IPS-NIHi7 (cell line): ENCODE results near the gene CCDC126.
"Not testable (repeated sequence)": the region's sequence is repeated elsewhere in the genome, so short reads cannot be mapped to it uniquely, and the experiment has no call there.

Source experiments
- DNase-seq: peaks from one replicate; pipeline ENCODE4 v3.0.0; 2012; ENCODE audit warnings: mixed read lengths; ENCODE audit errors: extremely low spot score

Gene CCDC126, protein sequence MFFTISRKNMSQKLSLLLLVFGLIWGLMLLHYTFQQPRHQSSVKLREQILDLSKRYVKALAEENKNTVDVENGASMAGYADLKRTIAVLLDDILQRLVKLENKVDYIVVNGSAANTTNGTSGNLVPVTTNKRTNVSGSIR

DNA sequence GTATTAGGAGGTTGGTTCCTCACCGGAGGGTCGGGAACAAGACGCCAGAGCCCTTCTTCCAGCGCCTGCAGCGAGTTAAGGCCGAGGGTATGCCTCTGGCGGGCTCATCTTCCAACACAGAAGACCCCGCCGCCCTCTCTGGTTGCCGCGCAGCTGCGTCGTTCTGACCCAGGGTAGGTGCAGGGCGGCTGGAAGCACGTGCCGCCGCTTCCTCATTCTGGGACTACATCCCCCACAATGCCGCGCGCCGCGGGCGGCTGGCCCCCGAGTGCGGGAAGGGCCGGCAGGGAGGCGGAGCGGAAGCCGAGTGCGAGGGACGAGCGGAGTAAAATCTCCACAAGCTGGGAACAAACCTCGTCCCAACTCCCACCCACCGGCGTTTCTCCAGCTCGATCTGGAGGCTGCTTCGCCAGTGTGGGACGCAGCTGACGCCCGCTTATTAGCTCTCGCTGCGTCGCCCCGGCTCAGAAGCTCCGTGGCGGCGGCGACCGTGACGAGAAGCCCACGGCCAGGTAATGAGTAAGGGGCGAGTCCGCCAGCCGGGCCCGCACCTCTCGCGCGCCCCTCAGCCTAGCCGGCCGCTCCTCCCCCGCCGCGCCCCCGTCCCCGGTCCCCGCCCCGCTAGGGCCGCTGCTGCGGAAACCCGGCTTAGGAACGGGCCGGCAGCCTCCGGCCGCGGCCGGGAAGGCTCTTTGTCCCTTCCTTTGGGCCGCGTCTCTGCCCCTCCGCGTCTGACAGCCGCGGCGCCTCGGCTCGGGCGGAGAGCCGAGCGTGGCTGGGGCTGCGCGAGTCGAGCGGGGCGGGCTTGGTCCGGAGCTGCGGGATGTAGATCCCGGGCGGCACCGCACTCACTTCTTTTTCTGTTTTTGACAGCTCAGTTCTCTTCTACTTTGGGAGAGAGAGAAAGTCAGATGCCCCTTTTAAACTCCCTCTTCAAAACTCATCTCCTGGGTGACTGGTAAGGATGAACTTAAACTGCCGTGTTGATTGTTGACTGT lies at the start of gene CCDC126:
Gene CCDC126 (plus strand): TSS at position 289 of the 998 bp plus-strand sequence. CDS start 13,934 bp downstream, outside the sequence.
- peak; percentile 97 for DNase-seq

DNA sequence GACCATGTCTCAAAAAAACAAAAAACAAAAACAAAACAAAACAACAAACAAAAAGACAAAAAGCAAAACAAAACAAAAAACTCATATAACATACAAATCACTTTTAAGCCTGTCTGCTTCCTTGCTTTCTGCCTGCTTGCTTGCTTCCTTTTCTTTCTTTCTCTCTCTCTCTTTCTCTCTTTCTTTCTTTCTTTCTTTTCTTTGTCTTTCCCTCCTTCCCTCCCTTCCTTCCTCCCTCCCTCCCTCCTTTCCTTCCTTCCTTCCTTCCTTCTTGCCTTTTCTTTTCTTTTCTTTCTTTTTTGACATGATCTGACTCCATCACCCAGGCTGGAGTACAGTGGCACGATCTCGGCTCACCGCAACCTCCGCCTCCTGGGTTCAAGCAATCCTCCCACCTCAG lies 49.5 kb upstream of the CCDC126 start:
- no peak for DNase-seq

DNA sequence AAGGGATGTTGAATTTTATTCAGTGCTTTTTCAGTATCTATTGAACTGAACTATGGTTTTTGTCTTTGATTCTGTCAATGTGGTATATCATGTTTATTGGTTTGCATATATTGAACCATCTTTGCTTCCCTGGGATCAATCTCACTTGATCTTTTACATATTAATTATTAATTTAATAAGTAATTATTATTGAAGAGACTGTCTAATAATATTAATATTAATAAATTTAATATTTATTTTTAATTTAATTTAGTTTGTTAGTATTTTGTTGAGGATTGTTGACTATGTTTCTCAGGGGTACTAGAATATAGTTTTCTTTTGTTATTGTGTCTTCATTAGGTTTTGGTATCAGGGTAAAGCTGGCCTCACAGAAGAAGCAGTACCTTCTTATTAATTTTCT lies 38.9 kb upstream of the CCDC126 start:
- DNase-seq, result no peak

DNA sequence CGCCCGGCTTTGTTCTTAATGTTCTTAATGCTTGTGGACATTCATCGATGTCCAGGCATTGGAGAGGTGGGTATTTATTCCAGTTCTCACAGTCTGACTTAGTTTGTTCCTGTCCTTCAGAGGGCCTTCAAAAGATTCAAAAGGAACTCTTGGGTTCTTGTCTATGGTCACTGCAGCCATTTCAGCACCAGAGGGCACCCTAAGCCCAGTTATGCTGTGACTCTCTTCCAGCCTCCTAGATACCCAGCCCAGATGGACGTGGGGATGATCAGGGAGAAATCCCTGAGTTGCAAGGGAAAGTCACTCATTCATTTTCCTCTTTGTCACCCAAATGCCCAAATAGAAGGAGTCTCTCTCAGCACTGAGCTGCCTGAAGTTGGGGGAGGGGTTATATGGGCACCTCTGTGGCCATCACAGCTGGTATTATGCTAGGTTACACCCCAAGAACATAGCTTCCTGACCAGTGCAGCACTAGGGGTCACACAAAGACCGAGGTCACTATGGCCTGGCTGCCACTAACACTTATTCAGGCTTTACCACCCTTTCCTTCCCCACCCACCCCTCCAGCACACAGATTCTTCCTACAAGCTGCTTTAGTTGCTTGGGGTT lies 26.5 kb upstream of the CCDC126 start:
- peak; percentile 84 for DNase-seq

DNA sequence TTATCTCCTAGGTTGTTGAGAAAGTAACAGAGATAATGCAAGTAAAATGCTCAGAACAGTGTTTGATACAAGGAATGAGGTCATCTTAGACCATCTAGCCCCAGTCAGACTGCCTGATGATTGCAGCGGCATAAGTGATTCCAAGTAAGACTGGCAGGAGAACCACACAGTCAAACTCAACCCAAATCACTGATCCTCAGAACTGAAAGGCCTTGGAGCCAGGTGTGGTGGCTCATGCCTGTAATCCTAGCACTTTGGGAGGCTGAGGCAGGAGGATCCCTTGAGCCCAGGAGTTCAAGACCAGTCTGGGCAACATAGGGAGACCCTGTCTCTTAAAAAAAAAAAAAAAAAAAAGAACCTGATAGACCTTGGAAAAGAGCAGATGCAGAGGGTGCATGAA lies 15.2 kb upstream of the CCDC126 start:
- DNase-seq, result not testable (repeated sequence)

DNA sequence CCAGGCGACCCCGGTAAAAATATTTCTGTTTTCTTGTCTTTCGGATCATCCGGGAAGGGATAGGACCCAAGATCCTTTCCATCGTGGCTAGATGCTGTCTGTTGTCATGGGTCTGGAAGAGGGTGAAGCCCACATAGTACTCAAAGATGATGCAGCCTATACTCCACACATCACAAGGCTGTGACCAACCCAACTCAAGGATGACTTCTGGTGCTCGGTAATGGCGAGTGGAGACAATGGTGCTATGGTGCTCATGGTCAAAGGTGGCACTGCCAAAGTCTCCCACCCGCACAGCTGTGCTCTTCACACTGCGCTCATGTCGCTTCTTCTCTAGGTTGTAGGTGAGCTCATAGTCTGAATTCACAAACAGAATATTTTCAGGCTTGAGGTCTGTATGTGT lies 11.9 kb upstream of the CCDC126 start:
- not testable (repeated sequence) for DNase-seq

DNA sequence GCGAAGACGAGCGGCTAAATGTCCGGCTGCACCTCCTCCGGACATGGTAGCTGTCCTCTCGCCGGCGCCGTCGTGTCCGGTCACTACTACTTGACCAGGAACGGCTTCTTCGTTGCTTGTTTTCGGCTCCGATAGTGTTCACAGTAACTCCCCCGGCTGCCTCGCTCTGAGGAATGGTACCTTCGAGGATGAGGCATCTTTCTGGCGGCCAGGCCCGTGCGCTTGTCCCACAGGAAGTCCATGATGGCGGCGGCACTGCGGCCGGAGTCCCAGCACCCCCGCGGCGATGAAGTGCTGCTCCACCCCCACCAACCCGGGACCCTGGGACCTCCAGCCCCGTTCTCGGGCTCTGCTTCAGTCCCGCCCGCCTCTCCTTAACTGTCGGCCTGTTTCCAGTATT lies 11.0 kb upstream of the CCDC126 start:
- DNase-seq, result no peak

DNA sequence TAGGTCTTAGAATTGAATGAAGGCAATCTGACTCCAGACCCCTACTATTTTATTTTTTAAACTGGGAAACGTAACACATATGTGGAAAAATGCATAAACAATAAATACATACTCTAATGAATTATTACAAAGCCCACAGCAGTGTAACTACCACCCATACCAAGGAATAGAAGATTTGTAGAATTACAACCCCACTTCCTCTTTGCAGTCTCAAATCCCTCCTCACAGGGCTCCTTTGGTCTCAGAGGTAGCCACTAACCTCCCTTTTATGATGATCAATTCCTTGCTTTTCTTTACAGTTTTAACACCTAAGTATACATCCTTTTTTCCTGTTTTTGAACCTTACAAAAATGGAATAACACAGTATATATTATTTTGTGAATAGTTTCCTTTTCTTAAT lies 6.7 kb upstream of the CCDC126 start:
- no peak for DNase-seq

DNA sequence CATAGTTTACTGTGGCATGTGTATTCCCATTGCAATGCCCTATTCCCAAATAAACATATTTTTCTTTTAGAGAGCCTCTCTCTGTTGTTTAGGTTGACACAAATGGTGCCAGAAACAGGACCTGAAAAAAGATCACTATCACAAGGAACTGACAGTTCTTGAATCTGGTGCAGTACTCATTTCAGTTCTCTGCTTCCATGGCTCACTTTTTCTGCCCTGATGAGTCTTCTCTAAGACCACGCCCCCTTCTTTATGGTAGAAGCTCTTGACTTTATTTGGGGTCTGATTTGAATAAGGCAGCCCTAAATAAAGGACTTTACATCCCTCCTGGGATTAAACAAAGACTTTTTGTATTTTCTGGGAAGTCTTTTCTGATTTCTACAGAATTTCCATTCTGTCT lies 3.5 kb upstream of the CCDC126 start:
- DNase-seq, result no peak

DNA sequence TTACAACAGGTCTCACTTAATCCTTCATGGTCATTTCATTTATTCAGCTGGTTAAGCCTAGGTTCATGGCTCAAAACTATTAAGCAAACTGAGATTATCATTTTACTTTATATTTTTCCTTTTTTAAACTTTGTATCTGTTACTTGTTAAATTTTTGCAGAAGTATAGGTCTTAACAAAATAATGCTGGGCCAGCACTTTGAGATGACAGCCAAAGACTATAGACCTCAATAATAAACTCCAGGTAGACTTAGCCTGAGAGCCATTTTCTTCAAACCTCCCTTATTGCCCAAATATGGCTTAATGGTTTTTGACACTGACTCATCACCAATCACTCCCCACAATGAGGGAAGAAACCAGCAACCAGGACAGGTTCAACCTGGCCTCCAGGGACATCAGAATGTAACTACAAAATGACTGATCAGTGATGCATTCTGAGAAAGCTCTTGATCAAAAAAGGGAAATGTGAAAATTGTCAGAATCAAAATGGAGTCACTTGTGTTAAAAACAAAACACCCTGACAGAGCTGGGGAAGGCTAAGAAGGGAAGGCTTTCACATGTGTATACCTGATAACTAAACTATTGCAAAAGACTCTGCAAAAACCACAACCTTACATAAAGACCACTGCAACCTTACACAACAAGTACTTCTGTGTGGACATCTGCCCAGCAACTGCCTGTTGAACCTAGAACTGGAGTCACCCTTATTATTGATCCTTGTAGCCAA lies 2.1 kb upstream of the CCDC126 start:
- DNase-seq, result no peak

DNA sequence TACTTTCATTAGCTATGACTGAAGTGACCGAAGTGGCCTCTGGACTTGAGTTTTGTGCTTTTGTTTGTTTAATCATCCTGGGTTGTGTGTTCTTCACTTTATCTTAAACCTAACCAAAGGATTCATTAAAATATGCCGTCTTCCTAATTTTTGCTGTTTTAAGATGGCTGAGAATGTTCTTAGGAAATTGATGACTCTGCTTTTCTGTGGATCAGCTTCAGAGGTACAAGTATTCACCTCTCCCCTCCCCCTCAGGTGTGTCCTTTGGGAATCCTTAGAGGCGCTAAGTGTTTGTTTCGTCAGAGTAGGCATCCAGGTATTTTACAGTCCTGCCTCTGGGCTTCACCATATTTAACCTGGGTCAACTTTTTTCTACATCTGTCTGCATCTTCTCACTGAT lies 1.1 kb downstream of the CCDC126 start:
- DNase-seq, result peak; percentile 31

DNA sequence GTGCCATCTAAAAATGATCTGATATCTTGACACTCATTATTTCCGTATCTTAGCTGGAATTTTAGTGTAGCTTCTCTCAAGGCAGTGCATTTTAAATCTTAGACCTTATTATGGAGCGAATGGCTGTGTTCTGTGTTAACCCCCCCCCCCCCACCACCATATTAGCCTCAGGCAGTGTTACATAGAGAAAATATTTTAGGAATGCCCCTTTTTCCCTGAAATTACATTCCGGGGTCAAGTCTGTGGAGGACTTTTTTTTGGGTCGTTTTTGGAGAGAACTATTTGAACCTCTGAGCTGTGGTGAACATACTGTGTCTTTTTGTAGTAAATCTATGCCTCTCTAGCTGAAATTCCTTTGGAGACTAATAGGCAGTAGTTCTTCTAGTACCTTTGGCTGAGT lies 3.1 kb downstream of the CCDC126 start:
- DNase-seq, result no peak

DNA sequence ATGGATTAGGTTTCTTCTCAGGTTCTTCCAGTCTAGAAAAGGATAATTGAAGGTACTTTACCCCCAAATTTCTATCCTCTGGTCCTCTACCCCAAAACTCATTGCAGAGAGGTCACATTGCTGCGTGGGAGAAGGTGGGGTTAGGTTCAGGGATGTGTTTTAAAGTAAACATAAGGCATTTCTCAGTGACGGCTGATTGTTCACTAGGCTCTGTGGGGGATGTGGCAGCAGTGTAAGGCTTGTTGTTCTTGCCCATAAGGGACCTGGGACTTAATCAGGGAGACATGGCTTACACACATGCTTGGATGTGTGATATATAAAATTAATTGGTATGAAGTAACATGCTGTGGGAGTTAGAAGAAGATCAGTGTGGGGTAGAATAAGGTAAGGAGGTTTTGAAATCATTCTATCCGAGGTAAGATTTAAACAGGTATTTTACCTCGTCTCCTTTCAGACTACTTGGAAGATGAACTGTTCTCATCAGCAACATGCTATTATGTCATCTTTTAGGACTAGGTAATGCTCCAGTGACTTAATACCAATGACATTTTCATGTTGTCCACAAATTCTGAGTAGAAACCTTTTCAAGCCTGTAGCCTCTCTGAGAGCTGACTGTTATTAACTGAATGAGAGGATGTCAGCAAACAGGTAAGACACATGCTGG lies 6.6 kb downstream of the CCDC126 start:
- no peak for DNase-seq

DNA sequence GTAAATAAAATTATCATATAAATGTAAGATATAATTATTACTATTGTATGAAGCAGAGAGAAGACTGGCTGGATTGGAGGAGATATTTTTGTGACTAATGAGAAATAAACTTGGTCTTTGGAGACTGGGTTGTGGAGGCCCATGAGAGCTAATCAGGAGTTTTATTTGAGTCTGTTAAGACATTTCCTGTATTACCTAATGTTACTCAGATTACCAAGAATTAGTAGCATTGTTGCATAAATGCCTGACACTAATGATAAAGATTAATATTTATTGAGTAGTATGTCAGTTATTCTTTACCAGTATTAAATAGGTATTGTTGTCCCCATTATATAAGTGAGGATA lies 7.1 kb downstream of the CCDC126 start:
- DNase-seq, result no peak

DNA sequence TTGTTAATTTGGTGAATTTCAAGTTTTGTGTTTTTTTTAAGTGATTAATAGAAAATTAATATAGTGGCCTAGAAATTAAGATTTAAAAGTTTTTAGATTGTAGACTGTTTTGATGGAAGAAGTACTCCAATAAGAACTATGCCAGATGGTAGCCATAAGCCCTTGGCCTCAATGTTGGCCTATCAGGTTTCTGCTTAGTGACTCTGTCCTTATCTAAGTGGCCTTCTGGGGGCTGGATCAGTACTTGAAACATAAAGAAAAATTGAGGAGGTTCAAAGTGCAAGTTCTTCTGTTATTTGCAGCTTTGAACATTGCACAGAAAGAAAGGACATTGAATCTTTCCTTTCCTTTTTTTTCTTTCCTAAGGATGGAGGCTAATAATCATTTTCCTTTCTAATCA lies 9.9 kb downstream of the CCDC126 start:
- DNase-seq, result no peak

DNA sequence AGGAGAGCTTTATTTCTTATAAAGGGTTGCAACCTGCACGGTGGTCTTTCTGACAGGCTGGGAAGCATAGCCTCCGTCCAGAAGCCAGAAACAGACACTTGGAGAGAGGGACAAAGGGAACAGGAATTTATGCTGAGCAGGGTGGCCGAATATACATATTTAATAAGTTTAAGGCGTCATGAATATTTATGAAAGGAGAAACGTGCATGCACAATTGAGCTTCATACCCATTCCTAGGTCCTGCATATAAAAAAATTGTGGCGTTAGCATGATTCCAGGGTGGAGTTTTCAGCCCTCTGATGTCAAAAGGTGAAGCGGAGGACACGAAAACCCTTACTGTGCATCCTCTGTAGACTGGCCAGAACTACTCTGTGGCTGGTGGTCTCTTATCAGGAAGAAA lies 10.7 kb downstream of the CCDC126 start:
- no peak for DNase-seq

DNA sequence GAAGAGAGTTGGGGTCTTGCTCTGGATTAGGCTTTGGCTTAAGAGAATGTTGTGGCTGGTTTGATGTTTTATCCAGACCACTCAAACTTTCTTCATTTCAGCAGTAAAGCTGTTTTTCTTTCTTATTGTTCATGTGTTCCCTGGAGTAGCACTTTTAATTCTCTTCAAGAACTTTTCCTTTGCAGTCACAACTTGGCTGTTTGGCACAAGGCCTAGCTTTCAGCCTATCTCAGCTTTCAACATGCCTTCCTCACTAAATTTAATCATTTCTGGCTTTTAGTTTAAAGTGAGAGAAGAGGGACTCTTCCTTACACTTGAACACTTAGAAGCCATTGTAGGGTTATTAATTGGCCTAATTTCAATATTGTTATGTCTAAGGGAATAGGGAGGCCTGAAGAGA lies 18.1 kb downstream of the CCDC126 start:
- no peak for DNase-seq

DNA sequence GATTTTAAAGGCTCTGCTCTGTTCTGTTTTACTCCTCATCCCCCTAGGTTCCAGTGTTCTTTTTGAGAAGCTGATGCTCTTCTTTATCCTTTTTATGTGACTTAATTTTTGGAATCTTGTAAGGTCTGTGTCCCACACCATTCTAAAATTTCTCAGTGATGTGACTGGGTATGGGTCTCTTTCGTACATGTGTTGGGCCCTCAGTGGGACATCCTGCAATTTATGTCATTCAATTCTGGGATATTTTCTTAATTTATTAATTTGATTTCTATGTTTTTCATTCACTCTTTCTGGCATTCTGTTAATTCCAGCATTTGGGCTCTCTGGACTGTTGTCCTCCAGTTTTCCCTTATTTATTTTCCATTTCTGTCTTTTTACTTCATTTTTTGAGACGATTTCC lies 19.4 kb downstream of the CCDC126 start:
- DNase-seq, result no peak

DNA sequence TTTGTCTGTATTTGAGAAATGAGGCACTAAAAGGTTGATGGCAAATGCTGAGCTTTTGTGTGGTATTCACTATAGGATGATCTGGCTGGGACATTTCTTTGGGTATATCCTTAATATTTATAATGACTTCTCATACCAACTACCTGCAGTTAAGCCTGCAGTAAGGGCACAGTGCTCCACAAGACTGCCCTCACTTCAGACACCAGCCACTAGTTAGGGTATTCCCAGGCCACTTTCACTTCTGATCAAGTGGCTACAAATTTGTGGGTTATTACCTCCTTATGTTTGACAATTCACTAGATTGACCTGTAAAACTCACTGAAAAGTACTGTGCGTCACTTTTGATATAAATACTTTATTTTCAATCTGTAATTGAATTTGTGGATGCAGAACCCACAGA lies 20.3 kb downstream of the CCDC126 start:
- DNase-seq, result no peak

DNA sequence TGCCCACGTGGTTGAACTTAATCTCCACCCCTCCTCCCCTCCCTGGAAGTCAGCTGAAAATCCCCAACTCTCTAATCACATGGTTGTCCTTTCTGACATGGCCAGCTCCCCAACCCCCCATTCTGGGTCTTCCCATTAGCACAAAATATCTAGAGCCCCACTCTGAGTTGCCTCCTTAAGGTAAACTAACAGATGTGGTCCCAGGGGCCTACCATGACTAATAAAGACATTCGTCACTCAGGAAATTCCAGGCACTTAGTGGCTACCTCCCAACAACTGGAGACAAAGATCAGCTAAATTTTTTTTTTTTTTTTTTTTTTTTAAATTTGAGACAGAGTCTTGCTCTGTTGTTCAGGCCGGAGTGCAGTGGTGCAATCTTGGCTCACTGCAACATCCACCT lies 21.1 kb downstream of the CCDC126 start:
- DNase-seq, result no peak

DNA sequence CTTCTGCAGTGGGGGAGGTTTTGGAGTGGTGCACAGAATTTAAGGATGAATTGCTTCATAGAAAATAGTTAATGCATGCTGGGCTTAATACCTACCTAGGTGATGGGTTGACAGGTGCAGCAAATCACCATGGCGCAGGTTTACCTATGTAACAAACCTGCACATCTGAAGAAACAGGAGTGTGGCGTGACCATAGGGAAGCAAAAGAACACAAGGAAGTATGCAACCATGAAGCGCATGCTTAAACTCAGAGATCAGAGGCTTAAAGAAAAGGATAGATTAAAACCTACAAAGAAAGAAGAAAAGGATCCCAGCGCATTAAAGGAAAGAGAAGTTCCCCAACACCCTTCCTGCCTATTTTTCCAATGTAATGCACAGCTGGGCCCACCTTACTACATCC lies 22.0 kb downstream of the CCDC126 start:
- no peak for DNase-seq

DNA sequence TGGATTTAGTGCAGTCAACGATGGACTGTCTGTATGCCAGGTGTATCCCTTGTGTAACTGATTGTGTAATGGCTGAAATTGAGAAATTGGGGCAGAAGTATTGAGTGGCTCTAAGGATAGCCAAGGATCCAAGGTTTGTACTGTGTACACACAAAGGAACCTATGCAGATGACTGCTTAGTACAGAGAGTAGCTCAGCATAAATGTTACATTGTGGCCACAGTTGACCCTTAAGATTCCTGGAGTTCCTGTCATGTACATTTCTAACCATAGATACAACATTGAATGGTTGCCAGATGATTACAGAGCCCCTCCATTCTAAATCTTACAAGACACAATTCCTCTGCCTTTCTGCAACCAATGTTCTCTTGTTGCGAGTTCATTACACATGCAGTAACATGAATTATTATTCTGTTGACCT lies 25.3 kb downstream of the CCDC126 start:
- DNase-seq, result no peak
